GM23248 (cell line): ENCODE measurements around the gene RPL22. TPM values are rescaled to one million over a fixed set of nuclear protein-coding genes. Genes with fewer than 3 reads are reported as not detected.

Experiments used
- DNase-seq: peaks from one replicate; pipeline ENCODE4 v3.0.0-alpha.2; 2015
- H2AFZ ChIP-seq: fragments of 200-600 bp; sonication (generic); 2 replicates; pipeline ENCODE4 v1.6.1; 2016; ENCODE audit warnings: antibody characterized with exemption
- H3F3A ChIP-seq: fragments of 200-600 bp; sonication (generic); 2 replicates; pipeline ENCODE4 v1.6.1; 2016; ENCODE audit warnings: mild to moderate bottlenecking, antibody characterized with exemption, mixed run types; ENCODE audit not compliant: insufficient read depth
- H3K27ac ChIP-seq: fragments of 200-600 bp; sonication (generic); 2 replicates; pipeline ENCODE4 v1.5.1; 2016; ENCODE audit warnings: mild to moderate bottlenecking
- H3K27me3 ChIP-seq: fragments of 200-600 bp; sonication (generic); replicated peaks from 2 replicates; pipeline ENCODE4 v1.6.1; 2016; ENCODE audit warnings: mild to moderate bottlenecking; ENCODE audit not compliant: insufficient read depth
- H3K36me3 ChIP-seq: fragments of 200-600 bp; sonication (generic); 2 replicates; pipeline ENCODE4 v1.6.1; 2016; ENCODE audit warnings: low read depth, mild to moderate bottlenecking
- H3K4me1 ChIP-seq: fragments of 200-600 bp; sonication (generic); 2 replicates; pipeline ENCODE4 v1.6.1; 2016; ENCODE audit warnings: mild to moderate bottlenecking; ENCODE audit not compliant: insufficient read depth
- H3K4me2 ChIP-seq: fragments of 200-600 bp; sonication (generic); one replicate; pipeline ENCODE4 v1.6.1; 2016; ENCODE audit warnings: mild to moderate bottlenecking; ENCODE audit not compliant: unreplicated experiment
- H3K4me3 ChIP-seq: fragments of 200-600 bp; sonication (generic); 2 replicates; pipeline ENCODE4 v1.5.1; 2016; ENCODE audit warnings: mild to moderate bottlenecking
- H3K79me2 ChIP-seq: fragments of 200-600 bp; sonication (generic); 2 replicates; pipeline ENCODE4 v1.6.1; 2016; ENCODE audit warnings: mild to moderate bottlenecking; ENCODE audit not compliant: insufficient read depth
- H3K9ac ChIP-seq: fragments of 200-600 bp; sonication (generic); 2 replicates; pipeline ENCODE4 v1.6.1; 2016; ENCODE audit warnings: mild to moderate bottlenecking
- H3K9me2 ChIP-seq: fragments of 200-600 bp; sonication (generic); 2 replicates; pipeline ENCODE4 v1.6.1; 2016; ENCODE audit warnings: mixed run types, mild to moderate bottlenecking, moderate library complexity; ENCODE audit not compliant: insufficient read depth
- H3K9me3 ChIP-seq: fragments of 200-600 bp; sonication (generic); one replicate; pipeline ENCODE4 v1.6.1; 2017; ENCODE audit warnings: low read depth
- H4K20me1 ChIP-seq: fragments of 200-600 bp; sonication (generic); 2 replicates; pipeline ENCODE4 v1.6.0; 2016; ENCODE audit not compliant: insufficient read depth
- EZH2 ChIP-seq: fragments of 200-600 bp; sonication (generic); IDR thresholded peaks from 2 replicates; pipeline ENCODE4 v1.6.1; 2018; ENCODE audit warnings: antibody characterized with exemption, mild to moderate bottlenecking; ENCODE audit not compliant: insufficient read depth, poor library complexity, severe bottlenecking
- EZH2phosphoT487 ChIP-seq: fragments of 200-600 bp; sonication (generic); IDR thresholded peaks from 2 replicates; pipeline ENCODE4 v1.6.1; 2018; ENCODE audit warnings: antibody characterized with exemption, moderate library complexity, mild to moderate bottlenecking, low read depth; ENCODE audit not compliant: insufficient read depth
- WGBS, 2 experiments: methylation state at CpG; one replicate each; pipeline ENCODE4 v1.1.6; 2015 to 2017; ENCODE audit warnings: low lambda C conversion rate in 2 of 2, low coverage in 1 of 2; ENCODE audit errors: missing lambda C conversion rate in 2 of 2; 5-methylcytosine and 5-hydroxymethylcytosine counted together
- in situ Hi-C: fragments of 300-500 bp; cut with MboI; formaldehyde crosslinking; loops from 2 replicates; pipeline ENCODE4 v1.15.0; 2020
- polyA plus RNA-seq: library from polyadenylated mRNA; unstranded; fragments of >200 nt; fragmentation: Nextera tagmentation; extraction: Ambion mirVana; gene quantifications from 2 replicates; pipeline ENCODE4 v1.2.1, GENCODE V29; 2016
- total RNA-seq: library from RNA; depleted of rRNA; stranded (reverse); fragments of >200 nt; shearing (Covaris generic); gene quantifications from 2 replicates; pipeline ENCODE4 v1.2.3, GENCODE V29; 2014

Gene RPL22
- total and polyA plus RNA-seq, 2 experiments from 2014 or later, result 127 to 137 TPM

- H3K4me1 ChIP-seq, result peaks cover 8% of the 10 kb centered on the region
- in situ Hi-C loops, result no loop called here
- H3K27ac ChIP-seq, result no peak within 1 kb of the TSS
- H2AFZ ChIP-seq, result no peak within 1 kb of the TSS
- no peaks in the 10 kb centered on the region for H3K9me3 ChIP-seq
- TF ChIP-seq EZH2, result no peak
- TF ChIP-seq EZH2phosphoT487, result 0 out of 2 replicates have a peak, but pooled peaks have one; percentile 22
- 0 out of 2 replicates have a peak, but pooled peaks cover 4% of the 10 kb centered on the region for H4K20me1 ChIP-seq
- no peak within 1 kb of the TSS; the same call in 1 of the 2 replicates for H3K4me3 ChIP-seq
- H3K79me2 ChIP-seq, result no peaks in the 10 kb centered on the region
- peak; percentile 43 for DNase-seq
- no peaks in the 10 kb centered on the region for H3K9me2 ChIP-seq
- peaks cover 18% of the 10 kb centered on the region for H3K27me3 ChIP-seq
- H3K4me2 ChIP-seq, result peak within 1 kb of the TSS; percentile 40
- H3K36me3 ChIP-seq, result no peaks in the 10 kb centered on the region
- peaks cover 27% of the 10 kb centered on the region for H3F3A ChIP-seq
- H3K9ac ChIP-seq, result no peak within 1 kb of the TSS
- WGBS, 2 experiments, result 2 to 6% methylated on average over 9 to 51 of the region's 57 CpGs
Observed at GRCh38 chr1:6180268-6180706, 19.1 kb downstream of the RPL22 start, which contains the start of gene CHD5. CHD5 (minus strand) TSS chr1:6180321; CDS start chr1:6180023, 298 bp downstream.

- Histone ChIP-seq H2AFZ (no peak overlapping the region), H3K9me3 (no peaks in the 10 kb centered on the region), H3K36me3 (no peaks in the 10 kb centered on the region), H3K4me2 (no peak overlapping the region), H3K9ac (no peak overlapping the region), H3K9me2 (no peaks in the 10 kb centered on the region), H3K27ac (no peak overlapping the region), H3K27me3 (peaks cover 18% of the 10 kb centered on the region), H3F3A (peaks cover 21% of the 10 kb centered on the region), H3K4me3 (no peak overlapping the region), H4K20me1 (no peaks in the 10 kb centered on the region), H3K4me1 (peaks cover 8% of the 10 kb centered on the region), H3K79me2 (no peaks in the 10 kb centered on the region)
- peak; percentile 38 for DNase-seq
- TF ChIP-seq EZH2phosphoT487 (no peak), EZH2 (no peak)
- in situ Hi-C loops, result no loop called here
- 2% methylated on average over 43 to 75 of the region's 92 CpGs for WGBS, 2 experiments
Observed at GRCh38 chr1:6179564-6180175, 19.7 kb downstream of the RPL22 start.

- Histone ChIP-seq H2AFZ (no peak overlapping the region), H3K9me3 (no peaks in the 10 kb centered on the region), H3K79me2 (no peaks in the 10 kb centered on the region), H3F3A (peaks cover 14% of the 10 kb centered on the region), H3K4me1 (peaks cover 7% of the 10 kb centered on the region), H3K9me2 (no peaks in the 10 kb centered on the region), H3K27ac (no peak overlapping the region), H3K4me2 (peak overlapping the region; percentile 40), H3K4me3 (peak overlapping the region; percentile 33; the same call in 1 of the 2 replicates), H3K9ac (no peak overlapping the region), H3K27me3 (peaks cover 18% of the 10 kb centered on the region), H3K36me3 (no peaks in the 10 kb centered on the region), H4K20me1 (no peaks in the 10 kb centered on the region)
- peak; percentile 84 for TF ChIP-seq EZH2
- peak; percentile 72; the same call in 1 of the 2 replicates for TF ChIP-seq EZH2phosphoT487
- in situ Hi-C loops, result no loop called here
- DNase-seq, result peak; percentile 27
- 2 to 4% methylated on average over 29 to 37 of the region's 51 CpGs for WGBS, 2 experiments
Observed at GRCh38 chr1:6178751-6179563, 20.4 kb downstream of the RPL22 start.

- in situ Hi-C loops, result no loop called here
- H3K9me2 ChIP-seq, result no peaks in the 10 kb centered on the region
- no peaks in the 10 kb centered on the region for H3K79me2 ChIP-seq
- no peaks in the 10 kb centered on the region for H4K20me1 ChIP-seq
- no peak overlapping the region for H2AFZ ChIP-seq
- no peak overlapping the region for H3K4me3 ChIP-seq
- H3K9ac ChIP-seq, result no peak overlapping the region
- H3F3A ChIP-seq, result peaks cover 11% of the 10 kb centered on the region
- no peak for DNase-seq
- no peaks in the 10 kb centered on the region for H3K36me3 ChIP-seq
- H3K4me2 ChIP-seq, result no peak overlapping the region
- TF ChIP-seq EZH2phosphoT487, result no peak
- no peak for TF ChIP-seq EZH2
- no peak overlapping the region for H3K27ac ChIP-seq
- 78 to 80% methylated on average over 18 of the region's 18 CpGs for WGBS, 2 experiments
- H3K9me3 ChIP-seq, result no peaks in the 10 kb centered on the region
- H3K27me3 ChIP-seq, result peaks cover 18% of the 10 kb centered on the region
- no peaks in the 10 kb centered on the region for H3K4me1 ChIP-seq
Observed at GRCh38 chr1:6177681-6178380, 21.6 kb downstream of the RPL22 start.
